Suprapubic skin (tissue), 3 donors: ENCODE results near the gene KRTAP26-1.

Experiments used
- CTCF ChIP-seq, 2 donors: fragments of 200-600 bp in 1 of 2; fragments of 450-650 bp in 1 of 2; sonication (generic) in 1 of 2; IDR thresholded peaks; one replicate each; pipeline ENCODE4 v1.5.1; 2016 to 2019; ENCODE audit warnings: antibody characterized with exemption in 2 of 2, mild to moderate bottlenecking in 1 of 2, moderate library complexity in 1 of 2
- EP300 ChIP-seq: sonication (generic); formaldehyde crosslinking; IDR thresholded peaks from one replicate; pipeline ENCODE4 v1.6.1; 2017; ENCODE audit warnings: antibody characterized with exemption
- POLR2A ChIP-seq, 2 donors: fragments of 450-650 bp; IDR thresholded peaks; one replicate each; pipeline ENCODE4 v1.6.1; 2017; ENCODE audit warnings: antibody characterized with exemption in 2 of 2, mild to moderate bottlenecking in 2 of 2, moderate library complexity in 2 of 2

GRCh38 chr21:30338717-30339116, 18.6 kb upstream of the KRTAP26-1 start:
- TF ChIP-seq CTCF (IDR thresholded peaks at IDR 0.05), result no peak
- no peak for TF ChIP-seq EP300
- TF ChIP-seq POLR2A (IDR thresholded peaks at IDR 0.05), result no peak
